K562 treated with DMSO at 1 percent for 48 hours (cell line): Measurements from ENCODE around the gene REN. TPM values are rescaled to one million over a fixed set of nuclear protein-coding genes. Genes with fewer than 3 reads are reported as not detected.

Experiments
- total RNA-seq: library from RNA; unstranded; fragments of 300-600 nt; gene quantifications from 2 replicates; pipeline ENCODE4 v1.2.3, GENCODE V29; 2022; ENCODE audit warnings: low replicate concordance; ENCODE audit errors: extremely low read depth

The REN gene
- not detected in 2 replicates for total RNA-seq

DNA sequence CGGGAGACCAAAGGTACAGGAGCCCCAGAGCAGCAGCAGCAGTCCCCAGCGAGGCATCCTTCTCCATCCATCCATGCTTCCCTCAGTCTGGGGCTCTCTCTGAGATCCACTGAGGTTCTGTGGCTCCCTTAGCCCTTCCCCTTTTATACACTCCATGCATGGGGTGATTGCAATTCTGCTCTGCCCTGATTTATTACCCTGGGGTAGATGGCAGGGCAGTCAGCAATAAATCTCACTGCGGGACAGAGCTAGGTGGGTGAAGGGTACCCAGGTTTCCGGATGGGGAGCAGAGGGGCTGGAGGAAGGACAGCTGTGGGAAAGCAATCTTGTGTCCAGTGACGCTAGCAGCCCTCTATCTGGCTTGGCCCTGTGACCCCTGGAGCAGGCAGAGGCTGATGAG lies at the start of gene REN:
TSS of gene REN (minus strand) at position 119 of the 400 bp plus-strand sequence. CDS start at position 75, 44 bp downstream.

DNA sequence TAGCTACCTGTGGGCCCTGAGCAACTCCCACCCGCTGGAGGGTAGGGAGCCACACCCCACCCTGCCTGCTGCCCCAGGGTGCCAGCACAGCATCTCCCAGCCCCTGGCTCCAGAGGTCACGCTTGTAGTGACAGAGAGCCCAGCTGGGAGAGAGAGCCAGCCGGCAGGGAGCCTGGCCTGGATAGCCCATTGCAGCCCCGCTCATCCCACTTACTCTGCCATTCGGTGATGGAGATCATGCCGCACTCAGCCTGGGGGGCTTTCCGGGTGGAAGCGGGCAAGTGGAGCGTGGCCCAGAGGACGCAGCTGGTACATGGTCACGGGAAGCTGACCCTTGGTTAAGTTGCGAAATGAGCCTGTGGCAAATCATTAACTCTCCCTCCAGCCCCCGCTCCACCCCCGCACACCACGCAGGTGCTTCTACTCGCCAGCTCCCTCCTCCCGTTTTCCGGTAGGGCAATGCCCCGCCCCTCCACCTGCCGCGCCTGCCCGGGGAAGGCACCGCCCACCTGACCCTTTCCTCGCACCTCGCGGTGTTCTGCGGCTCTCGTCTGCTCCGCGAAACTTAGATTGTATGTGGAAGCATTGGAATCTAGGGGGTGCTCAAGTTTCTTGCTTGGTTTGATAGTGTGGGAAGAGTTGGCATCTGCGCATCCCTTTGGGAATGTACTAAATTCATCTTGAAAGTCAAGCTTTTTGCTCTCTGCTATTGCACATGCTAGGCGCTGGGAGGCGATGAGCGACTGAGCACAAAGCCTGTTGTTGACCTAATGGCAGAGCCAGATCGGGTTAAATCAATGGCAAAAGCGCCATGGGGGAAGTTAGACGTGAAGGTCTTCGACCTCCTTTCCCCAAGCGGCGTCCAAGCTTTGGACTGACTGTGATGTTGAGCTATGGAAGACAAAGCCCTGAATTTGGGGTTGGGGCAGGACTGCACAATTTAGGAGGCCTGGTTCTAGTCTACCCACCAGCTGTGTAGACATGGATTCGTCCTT lies 47.8 kb upstream of the REN start, which contains the start of gene GOLT1A:
TSS of gene GOLT1A (minus strand) at position 321 of the 995 bp plus-strand sequence. CDS start at position 239, 82 bp downstream.

DNA sequence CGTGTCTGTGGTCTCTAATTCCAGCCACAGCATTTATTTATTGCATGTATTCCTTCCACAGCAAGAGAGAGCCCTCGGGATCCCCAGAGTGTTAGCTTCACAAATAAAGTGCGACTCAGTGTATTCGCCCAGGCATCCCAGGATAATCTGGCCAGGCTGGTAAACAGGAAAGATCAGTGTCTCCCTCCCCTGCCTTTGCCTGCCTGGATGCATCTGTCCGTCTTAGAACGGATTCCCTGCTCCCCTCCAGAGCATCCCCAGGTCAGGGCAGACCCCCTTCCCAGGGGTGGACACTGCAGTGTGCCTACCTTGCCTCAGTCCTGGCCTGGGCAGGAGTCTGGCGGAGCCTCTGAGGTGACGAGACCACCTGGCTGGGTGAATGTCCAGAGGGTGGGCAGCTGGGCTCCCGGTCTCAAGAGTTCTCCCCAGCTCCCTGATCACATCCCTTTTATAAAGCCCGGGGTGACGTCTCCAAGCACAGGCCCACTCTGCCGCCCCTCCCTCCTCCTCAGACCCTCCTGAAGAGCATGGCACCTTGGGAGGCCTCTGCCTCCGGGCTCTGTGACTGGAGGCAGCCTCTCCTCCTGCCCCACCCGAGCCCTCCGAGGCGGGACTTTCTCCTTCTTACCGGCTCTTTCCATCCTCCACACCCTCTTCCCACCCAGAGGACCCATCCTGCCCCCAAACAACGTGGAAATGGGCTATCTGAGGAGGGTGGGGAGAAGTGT lies 30.1 kb upstream of the REN start, which contains the start of gene KISS1:
TSS of gene KISS1 (minus strand) at position 424 of the 728 bp plus-strand sequence. CDS start 3,615 bp downstream, outside the sequence.

DNA sequence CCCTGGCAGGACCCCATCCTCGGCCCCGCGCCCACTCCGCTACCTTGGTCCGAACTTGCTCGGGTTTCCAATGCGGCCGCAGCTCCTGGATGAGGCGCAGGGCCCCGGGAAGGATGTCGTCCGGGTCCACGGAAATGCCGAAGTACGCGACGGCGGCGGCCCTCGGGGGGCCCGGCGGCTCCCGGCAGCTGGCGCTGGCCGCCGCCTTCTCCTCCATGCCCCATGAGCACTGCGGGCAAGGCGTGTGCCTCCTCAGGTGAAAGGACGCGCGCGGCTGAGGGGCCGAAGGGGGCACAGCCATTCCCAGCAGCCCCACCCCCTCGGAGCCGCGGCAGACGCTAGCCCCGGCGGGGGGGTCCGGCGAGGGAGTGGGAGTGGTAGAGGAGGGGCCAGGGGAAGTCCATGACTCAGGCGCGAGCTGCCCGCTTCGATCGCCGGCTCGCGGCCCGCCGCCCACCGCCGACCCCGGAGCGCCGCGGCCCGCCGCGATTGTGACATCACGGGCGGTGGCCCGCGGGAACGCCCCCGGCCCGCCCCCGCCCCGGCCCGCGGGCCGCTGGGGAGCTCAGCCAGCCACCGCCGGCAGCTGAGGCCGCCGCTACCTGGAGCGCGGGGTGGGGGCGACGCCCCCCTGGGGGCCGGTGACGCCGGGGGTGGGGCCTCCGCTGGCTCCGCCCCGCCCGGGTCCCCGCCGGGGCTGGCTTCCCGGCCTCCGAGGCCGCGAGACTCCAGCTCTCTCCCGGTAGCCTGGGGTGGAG lies 14.4 kb downstream of the REN start, which contains the start of gene ETNK2:
TSS of gene ETNK2 (minus strand) at position 493 of the 758 bp plus-strand sequence. CDS start at position 301, 192 bp downstream.

Other genes with a start within 250 kb of the REN start
- gene SOX13, start 93.2 kb downstream of the REN start, total RNA-seq = not detected in 2 replicates
- gene ETNK2, start 14.3 kb downstream of the REN start, total RNA-seq = not detected in 2 replicates
- not detected in 2 replicates for gene KISS1, start 30.2 kb upstream of the REN start, total RNA-seq
- gene GOLT1A, start 47.7 kb upstream of the REN start, total RNA-seq = not detected in 2 replicates
- gene PLEKHA6, start 193.6 kb upstream of the REN start, total RNA-seq = not detected in 2 replicates
- gene PPP1R15B, start 245.5 kb upstream of the REN start, total RNA-seq = not detected in 2 replicates